NK-92 (cell line): ENCODE results near the gene LDLRAP1.

ENCODE experiments used
- DNase-seq: peaks from one replicate; lab custom pipeline; 2025; ENCODE audit not compliant: unreplicated experiment; lab: John Stamatoyannopoulos, UW

The LDLRAP1 gene

DNA sequence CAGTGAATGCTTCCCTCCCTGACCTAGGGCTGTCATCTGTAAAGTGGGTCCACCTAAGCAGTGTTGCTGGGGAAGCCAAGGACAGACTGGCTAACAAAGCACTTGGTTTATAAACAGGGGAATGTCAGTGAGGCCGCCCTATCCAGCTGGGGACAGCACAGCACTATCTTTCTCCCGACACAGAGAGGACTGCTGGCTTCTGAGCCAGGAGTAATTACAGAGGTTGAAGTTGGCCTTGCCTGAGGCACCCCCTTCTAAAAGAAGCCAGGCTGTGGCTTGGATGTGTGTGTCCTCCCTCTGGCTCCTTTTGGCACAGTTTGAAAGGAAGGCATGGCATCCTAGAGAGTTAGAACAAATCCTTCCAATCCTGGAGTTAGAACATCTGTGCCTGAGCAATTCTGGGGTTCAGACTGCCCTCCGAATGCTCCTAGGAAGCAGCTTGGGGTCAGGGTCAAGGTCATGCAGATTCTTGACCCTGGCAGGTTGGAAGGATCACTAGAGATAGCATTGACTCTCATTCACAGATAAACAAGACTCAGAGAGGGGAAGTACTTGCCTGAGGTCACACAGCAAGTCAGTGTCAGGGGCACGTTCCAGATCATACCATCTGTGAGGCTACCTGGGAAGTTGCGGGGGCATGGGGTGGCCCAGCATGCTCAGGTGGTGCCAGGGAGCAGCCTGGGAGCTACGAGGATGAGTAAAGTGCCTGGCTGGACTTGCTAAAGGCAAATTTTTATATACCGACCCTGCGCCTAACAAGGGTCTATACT, 1.3 kb upstream of the LDLRAP1 start:
- no peak for DNase-seq

DNA sequence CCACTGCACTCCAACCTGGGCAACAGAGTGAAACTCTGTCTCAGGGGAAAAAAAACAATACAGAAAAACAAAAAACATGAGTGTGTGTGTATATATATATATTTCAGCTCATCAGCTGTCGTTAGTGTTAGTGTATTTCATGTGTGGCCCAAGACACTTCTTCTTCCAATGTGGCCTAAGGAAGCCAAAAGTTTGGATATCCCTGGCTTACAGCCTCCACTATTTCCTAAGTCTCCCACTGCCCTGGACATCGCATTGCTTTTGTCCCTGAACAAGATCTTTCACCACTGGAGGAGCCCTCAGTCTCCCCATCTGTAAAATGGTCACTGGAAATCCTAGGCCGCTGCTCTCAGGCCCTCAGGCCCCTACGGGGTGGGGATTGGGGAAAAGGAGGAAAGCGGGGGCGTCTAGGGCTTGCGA, 391 bp upstream of the LDLRAP1 start:
- no peak for DNase-seq

DNA sequence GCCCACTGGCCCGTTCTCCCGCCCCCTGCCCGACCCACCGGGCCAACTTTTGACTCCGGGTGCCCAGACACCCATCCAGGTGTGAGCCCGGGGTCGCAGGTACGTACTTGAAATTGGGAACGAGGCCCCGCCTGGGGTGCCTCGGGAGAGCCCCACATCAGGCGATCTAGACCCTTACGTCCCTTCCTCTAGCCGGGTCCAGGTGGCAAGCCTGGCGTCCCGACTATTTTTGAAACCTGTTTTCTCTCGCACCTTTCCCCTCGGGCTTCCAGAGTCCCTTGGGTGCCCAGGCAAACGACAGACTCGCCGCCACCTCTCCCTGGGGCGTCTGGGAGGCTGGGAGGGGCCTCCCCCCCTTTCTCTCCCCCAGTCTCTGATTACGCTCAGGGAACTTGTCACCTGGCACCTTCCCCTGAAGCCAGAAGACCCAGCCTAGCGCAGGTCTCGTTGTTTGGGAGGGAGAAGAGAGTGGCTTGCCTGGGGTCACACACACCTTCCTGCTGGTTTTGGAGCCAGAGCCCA, 898 bp downstream of the LDLRAP1 start:
- no peak for DNase-seq

DNA sequence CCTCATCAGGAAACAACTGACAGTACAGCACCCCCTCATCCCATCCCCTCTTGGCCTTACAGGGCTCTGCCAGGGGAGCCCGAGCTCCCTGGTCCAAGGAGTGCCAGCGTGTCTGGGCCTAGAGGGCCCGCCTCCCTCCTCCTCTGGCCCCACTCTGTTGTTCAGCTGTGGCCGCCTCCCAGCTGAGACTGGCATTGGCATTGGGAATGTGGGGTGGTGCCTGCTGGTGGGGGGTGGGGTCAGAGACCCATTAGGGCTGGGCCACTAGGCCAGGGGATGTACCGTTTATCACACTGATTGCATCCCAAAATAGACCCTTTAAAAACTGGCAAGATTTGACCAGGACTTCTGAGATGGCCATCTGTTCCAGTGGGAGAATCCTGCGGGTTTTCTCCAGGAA, 1.4 kb downstream of the LDLRAP1 start:
- DNase-seq, result no peak

DNA sequence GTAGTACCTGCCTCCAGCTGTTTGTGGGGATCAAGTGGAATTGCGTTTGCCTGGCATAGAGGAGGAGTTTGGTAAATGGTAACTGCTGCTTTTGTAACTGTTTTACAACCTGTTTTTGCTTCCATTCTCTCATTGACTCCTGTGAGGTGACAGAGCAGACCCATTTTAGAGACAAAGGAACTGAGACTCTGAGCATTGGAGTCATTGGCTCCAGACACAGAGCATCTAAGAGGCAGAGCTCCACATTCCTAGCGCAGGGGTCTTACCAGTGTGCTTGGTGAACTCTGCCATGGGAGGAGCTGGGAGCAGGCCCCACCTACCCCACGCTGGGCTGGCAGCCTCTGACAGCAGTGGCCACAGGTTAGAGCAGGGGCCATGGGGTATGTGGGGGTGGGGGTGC, 2.4 kb downstream of the LDLRAP1 start:
- no peak for DNase-seq

DNA sequence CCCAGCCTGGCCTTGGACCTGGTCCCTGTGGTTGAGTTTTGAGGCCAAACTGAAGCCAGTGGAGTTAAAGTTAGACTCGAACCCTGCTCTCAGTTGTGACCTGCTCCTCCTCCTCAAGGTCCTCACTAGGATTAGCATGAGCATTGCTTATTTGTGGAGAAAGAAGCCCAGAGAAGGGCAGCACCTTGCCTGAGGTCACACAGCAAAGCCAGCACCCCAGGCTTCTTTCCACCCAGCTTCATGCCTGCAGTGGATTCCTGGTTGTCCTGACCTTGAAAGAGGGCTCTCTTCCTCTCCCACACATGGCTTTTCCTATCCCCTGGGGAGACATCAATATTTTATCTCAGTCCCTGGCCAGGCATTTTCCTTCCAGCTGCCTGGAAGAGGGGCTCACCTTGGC, 2.8 kb downstream of the LDLRAP1 start:
- DNase-seq, result no peak

DNA sequence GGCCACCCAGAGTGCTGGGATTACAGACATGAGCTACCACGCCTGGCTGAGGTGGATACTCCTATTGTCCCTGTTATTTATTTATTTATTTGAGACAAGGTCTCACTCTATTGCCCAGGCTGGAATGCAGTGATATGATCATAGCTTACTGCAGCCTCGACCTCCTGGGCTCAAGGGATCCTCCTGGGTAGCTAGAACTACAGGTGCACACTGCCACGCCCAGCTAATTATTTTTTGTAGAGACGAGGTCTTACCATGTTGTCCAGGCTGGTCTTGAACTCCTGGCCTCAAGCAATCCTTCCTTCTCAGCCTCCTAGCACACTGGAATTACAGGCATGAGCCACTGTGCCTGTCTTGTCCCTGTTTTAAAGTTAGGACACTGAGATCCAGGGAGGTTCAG, 5.2 kb downstream of the LDLRAP1 start:
- DNase-seq, result no peak

DNA sequence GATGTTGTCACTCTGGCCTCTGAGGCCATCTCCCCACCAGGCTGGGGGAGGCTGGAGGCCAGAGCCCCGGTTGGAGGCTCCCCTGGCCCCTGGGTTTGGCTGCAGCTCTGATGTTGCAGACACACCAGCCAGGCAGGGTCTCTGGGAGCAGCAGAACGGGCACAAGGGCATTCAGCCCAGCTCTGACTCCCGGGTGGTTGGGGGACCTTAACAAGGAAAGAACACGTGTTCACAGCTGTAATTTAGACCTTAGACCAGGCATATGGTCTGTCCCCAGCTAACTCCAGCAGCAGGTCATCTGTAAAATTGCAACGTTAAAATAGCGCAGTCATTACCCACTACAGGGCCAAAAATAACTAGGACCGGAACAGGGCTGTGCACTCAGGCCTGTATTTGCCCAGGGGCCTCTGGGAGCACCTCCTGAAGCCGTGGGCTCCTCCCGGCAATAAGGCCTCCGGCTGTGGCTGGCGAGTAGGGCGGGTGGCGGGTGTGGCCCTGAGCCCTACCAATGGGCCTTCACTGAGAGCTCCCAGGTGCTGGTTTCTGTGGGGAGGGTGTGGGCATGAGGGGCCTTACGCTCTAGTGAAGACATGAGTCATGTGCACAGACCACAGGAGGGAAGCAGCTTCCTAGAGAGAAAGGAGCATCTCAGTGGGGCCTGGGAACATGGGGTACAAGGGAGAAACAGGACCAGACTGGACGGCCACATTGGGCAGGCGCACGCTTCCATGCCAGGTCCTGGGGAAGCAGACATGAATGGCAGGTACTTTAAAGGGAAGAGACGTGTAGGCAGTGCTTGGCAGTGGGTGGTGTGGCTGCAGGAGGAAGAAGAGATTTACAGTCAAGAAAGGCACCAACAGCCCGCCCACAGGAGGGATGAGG, 6.1 kb downstream of the LDLRAP1 start:
- no peak for DNase-seq

DNA sequence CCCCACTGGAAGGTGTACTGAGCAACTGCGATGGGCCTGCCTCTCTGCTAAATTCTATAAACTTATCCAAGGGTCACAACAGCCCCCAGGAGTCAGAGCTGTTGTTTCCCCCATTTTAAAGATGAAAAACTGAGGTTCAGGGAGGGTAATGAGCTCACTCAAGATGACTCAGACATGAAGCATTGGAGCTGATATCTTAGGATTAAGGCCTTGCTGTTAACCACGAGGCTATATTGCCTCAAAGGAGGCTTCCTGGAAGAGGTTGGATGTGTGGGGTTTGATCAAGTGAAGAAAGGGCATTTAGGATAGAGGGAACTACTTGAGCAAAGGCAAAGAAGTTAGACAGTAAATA, 6.7 kb downstream of the LDLRAP1 start:
- no peak for DNase-seq

DNA sequence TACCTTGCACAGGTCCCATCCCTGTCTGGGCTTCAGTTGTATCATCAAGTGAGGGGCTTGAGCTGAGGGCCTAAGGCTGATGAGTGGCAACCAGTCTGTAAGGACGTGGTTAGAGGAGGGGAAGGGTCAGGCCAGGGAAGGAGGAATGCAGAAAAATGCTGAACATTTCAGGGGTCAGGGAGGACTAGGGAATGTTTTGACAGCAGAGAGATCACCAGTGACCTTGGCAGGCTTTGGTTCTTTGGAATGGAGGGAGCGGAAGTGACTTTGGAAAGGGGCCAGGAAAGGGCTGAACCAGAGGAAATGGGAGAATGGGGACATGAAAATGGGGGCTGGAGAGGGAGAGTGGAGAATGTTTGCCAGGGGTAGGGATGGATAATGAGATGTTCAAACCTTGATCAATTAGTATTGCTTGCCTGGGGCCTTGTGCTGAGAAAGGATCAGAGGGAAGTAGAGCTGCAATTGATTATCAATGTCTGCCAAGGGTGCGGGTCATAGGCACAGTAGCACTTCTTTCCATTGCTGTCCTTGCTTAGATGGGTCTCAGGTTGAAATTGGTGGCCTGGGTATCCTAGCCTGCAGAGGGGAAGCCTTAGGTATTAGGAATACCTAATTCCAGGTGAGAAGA, 7.4 kb downstream of the LDLRAP1 start:
- no peak for DNase-seq

DNA sequence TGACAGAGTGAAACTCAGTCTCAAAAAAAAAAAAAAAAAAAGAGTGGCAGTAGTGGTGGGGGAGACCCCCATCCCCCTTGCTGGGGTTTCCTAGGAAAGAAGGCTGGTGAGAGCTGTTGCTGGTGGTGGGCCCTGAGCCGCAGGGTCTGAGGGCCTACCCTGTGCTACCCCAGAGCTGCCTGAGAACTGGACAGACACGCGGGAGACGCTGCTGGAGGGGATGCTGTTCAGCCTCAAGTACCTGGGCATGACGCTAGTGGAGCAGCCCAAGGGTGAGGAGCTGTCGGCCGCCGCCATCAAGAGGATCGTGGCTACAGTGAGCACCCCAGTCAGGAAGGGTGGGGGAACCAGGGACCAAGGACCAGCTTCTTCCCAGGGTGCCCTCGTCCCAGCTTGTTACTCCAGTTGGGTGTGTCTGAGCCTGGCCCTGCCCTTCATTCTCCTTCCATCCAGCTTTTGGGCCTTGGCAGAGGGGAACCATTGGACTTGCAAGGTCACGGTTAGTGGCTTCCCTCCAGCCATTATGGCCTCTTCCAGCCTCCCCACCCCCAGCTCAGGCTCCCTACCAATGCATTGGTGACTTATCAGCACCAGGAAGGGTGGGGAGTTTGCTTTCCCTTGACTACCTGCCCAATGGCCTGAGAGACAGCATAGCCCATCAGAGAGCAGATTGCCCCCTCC, 10.5 kb downstream of the LDLRAP1 start:
- no peak for DNase-seq

DNA sequence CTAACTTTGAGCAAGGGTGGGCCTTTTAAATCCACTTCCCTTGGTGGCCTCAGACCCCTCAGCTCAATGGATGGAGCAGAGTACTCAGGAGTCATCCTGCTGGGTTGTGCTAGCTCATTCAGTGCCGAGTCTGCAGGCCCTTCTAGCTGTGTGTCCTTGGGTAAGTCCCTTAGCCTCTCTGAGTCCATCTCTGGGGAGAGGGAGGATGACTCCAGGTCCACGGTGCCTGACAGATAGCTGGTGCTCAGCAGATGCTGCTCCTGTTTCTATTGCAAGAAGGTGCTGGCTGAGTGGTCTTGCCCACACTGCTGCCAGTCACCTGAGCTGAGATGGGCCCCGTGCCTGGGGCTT, 11.0 kb downstream of the LDLRAP1 start:
- DNase-seq, result no peak

DNA sequence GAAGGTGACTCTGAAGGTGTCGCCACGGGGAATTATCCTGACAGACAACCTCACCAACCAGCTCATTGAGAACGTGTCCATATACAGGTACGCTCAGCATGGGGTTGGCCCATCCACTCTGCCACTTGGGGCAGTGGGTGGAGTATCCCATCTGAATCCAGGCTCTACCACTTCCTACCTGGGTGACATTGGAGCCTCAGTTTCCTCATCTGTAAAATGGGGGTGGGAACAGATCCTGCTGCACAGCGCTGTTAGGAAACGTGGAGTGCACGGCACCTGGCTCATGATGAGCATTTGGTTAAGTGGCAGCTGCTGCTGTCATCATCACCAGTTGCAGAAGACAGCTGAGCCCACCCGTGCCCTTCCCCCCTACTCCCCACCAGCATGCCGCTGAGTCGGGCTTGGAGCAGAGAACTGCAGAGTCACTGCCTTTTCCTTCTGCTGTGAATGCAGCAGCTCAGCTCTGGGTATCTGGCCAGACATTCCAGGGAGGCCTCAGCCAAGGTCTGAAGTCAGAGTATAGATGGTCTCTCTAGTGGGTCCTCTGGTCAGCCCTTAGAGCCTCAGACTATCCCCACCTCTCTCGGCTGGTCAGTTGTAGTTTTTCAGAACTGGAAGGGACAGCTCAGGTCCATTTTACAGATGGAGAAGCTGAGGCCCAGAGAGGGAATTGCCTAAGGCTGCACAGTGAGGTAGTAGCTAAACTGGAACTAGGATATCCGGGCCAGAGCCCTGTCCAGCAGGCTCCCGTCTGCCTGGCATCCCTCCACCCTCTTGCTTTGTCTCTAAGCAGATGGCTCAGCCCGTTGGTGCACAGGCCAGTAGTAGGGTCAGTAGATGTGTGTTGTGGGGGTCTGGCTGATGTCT, 11.7 kb downstream of the LDLRAP1 start:
- DNase-seq, result no peak

DNA sequence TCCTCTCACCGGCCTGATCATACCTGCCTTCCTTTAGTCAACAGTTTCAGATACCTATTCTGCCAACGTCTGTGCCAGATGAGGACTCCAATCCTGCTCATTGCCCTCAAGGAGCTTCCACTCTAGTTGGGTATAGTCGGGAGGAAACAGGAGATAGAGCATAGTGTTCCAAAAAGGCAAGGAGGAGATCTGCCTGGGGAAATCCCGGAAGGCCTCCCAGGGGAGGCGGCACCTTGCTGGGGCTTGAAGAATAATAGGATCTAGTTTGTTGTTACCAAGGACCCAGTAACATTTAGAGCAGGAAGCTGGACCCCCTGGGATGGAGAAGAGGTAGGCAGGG, 12.3 kb downstream of the LDLRAP1 start:
- no peak for DNase-seq

DNA sequence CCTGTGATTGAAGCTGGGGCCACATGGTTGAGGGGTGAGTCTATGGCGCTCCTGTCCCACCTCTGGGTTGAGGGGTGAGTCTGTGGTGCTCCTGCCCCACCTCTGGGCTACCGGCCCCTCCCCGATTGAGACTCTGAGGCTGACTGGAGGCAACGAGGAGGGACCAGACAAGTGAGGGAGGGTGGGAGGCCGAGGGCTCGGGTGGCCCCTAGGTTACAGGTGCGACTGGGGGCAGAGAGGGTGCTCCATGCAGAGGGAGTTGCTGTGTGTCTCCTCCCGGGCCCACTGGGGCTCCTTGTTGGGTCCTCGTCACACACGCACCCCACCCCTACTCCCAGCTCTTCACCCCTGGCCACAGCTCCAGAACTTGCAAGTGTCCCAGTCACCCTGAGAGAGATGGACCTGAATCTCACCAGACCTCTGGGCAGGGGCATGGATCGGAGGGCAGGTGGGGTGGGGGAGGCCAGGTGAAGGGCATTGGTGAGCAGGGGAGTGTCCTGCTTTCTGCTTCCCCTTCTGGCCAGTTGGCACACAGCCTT, 12.8 kb downstream of the LDLRAP1 start:
- no peak for DNase-seq

DNA sequence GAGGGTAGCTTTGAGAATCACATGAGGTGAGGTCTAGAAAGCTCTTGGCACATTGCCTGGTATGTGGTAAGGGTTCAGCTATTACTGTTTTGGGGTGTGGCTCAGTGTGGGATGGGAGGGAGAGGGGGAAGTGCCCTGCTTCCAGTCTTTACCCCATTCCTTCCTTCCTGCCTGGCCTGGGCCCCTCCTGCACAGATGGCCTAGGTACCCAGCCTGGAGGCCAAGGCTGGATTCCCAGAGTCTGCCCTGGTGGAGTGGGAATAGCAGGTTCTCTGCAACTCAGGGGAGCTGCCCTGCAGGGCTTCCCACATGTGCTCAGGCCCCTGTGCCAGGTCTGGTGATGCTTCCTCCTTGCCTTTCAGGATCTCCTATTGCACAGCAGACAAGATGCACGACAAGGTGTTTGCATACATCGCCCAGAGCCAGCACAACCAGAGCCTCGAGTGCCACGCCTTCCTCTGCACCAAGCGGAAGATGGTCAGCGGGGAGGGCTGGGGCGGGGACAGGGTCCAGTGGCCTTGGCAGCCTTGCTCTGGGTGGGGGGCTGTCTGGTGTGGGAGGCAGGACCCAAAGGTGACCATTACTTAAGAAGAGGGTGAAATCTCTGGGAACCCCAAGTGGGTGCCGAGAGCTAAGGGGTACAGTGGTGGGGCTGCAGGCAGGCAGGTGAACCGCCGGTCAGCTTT, 13.5 kb downstream of the LDLRAP1 start:
- DNase-seq, result no peak

DNA sequence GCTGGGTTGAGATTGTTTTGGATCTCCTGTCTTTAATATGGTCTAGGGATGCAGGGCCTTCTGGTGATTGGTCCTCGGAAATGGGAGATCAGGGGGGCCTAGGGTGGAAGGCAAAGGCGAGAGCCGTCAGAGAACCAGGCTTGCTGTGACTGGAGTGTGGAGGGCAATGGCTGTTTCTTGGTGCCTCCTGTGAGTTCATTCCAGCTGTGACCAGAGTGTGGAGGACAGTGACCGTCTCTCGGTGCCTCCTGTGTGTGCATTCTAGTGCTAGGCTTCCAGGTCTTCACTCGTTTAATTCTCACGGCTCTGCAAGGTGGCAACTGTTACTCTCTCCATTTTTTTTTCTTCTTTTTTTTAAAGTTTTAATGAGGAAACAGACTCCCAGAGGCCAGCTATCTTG, 14.1 kb downstream of the LDLRAP1 start:
- no peak for DNase-seq

DNA sequence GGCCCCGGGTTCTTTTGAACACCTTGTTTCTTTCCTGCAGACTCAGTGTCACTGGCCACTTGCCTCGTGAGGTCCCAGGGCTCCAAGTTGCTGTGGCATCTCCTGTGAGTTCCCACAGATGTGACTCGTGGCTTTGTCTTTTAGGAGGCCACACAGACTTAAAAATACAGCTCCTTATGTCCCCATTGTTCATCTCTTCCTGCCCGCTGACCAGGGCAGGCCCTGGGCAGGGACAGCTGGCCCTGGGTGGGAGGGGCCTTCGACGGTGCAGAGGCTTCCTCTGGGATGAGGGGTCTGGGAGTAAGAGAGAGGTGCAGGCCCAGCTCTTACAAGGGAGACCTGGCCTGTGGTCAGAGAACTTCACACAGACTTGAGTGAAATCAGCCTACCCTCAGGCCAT, 15.6 kb downstream of the LDLRAP1 start:
- no peak for DNase-seq

DNA sequence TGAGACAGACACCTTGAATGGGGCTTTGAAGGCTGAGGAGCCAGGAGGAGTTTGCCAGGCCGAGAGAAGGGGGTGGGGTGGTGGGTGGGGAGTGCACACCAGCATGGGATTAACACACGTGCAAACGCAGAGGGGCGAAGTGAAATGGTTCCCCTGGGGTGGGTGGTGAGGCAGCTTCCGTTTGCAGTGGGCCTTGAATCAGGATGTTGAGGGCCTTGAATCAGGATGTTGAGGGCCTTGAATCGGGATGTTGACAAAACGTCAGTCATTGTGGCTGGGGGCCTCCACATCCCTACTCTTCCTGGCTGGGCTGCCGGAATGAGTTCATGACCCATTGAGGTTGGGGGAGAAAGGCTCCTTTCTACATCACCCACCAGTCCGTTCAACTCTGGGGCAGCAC, 16.6 kb downstream of the LDLRAP1 start:
- no peak for DNase-seq

DNA sequence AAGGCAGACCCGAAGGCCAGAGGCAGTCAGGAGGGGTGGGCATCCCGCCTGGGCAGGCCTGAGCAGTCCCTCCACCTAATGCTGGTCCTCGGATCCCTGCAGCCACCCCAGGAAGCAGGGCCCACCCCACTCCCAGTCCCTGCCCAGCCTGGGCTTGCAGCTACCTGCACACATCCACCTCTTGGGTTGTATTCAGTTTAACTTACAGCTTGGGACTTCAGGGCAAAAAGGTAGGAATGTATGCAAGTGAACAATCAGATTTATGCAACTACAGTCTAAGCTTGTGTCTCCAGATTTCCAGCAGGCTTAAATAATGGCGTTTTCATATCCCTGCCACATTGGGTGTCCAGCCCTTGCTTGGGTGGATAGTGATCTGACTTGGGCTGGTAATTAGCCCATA, 17.4 kb downstream of the LDLRAP1 start:
- no peak for DNase-seq
